Pulmonary artery endothelial cell (primary cell): ENCODE data around the gene TMEM176B. TPM values are rescaled to one million over a fixed set of nuclear protein-coding genes. Genes with fewer than 3 reads are reported as not detected.

Experiments used
- DNase-seq: peaks from one replicate; pipeline ENCODE4 v3.0.0-alpha.2; 2011; ENCODE audit warnings: low read depth, low spot score
- total RNA-seq: library from RNA; depleted of rRNA; stranded (reverse); fragments of >200 nt; gene quantifications from 2 replicates; pipeline ENCODE4 v1.2.3, GENCODE V29; 2014

TMEM176B gene
- not detected in 2 replicates for total RNA-seq

GRCh38 chr7:150799741-150800580 is at the start of gene TMEM176B:
Gene TMEM176B (minus strand): TSS chr7:150800364. CDS start chr7:150796569, 3,795 bp downstream.
- no peak for DNase-seq

GRCh38 chr7:150849204-150849775 is 49.1 kb upstream of the TMEM176B start:
- DNase-seq, result no peak

GRCh38 chr7:150848561-150849115 is 48.5 kb upstream of the TMEM176B start:
- no peak for DNase-seq

- no peak for DNase-seq
These were observed 47.9 kb upstream of the TMEM176B start for GRCh38 chr7:150848111-150848510.

GRCh38 chr7:150847536-150847935 is 47.4 kb upstream of the TMEM176B start:
- no peak for DNase-seq

- DNase-seq, result no peak
These were observed 46.3 kb upstream of the TMEM176B start for GRCh38 chr7:150846291-150847115.

GRCh38 chr7:150845421-150845861 is 45.3 kb upstream of the TMEM176B start:
- DNase-seq, result no peak

- no peak for DNase-seq
These were observed 42.6 kb upstream of the TMEM176B start for GRCh38 chr7:150842716-150843115.

GRCh38 chr7:150842018-150842417 is 41.9 kb upstream of the TMEM176B start:
- DNase-seq, result no peak

- no peak for DNase-seq
These were observed 38.9 kb upstream of the TMEM176B start for GRCh38 chr7:150838965-150839650.

GRCh38 chr7:150835702-150836280 is 35.6 kb upstream of the TMEM176B start:
- DNase-seq, result no peak

GRCh38 chr7:150835019-150835418 is 34.9 kb upstream of the TMEM176B start:
- no peak for DNase-seq

- DNase-seq, result no peak
These were observed 31.7 kb upstream of the TMEM176B start for GRCh38 chr7:150831851-150832250.

GRCh38 chr7:150830937-150831336 is 30.8 kb upstream of the TMEM176B start:
- no peak for DNase-seq

GRCh38 chr7:150829426-150829825 is 29.3 kb upstream of the TMEM176B start:
- no peak for DNase-seq

GRCh38 chr7:150828384-150828783 is 28.2 kb upstream of the TMEM176B start:
- no peak for DNase-seq

- no peak for DNase-seq
These were observed 26.1 kb upstream of the TMEM176B start for GRCh38 chr7:150826061-150826849.

- DNase-seq, result no peak
These were observed 24.4 kb upstream of the TMEM176B start for GRCh38 chr7:150824379-150825177.
